ENCODE measurements around the gene PHF10. TPM values are rescaled to one million over a fixed set of nuclear protein-coding genes. Genes with fewer than 3 reads are reported as not detected.
"Not testable (repeated sequence)": the region's sequence is repeated elsewhere in the genome, so short reads cannot be mapped to it uniquely, and the experiment has no call there.

PHF10 gene
- total and polyA plus RNA-seq, 2 donors (not counting 3 experiments of a cell fraction or from before 2014, with no cell fraction given) = 19.1 to 62.4 TPM

- H3K4me3 ChIP-seq (replicated peaks in 1 of 3; ENCODE audit: insufficient read depth in 1 of 3, low read depth in 1 of 3, low read length in 3 of 3); BruUV-seq (replicated peaks); FAIRE-seq; dilution Hi-C loops (cut with MboI; ENCODE audit: extremely low pct_ligation_motif_present, low sequenced_read_pairs); H3K36me3 ChIP-seq (ENCODE audit: control insufficient read depth in 2 of 2, extremely low read depth in 1 of 2, insufficient read depth in 2 of 2, low read length in 2 of 2); POLR2A ChIA-PET; H3K9me1 ChIP-seq (replicated peaks; ENCODE audit: control insufficient read depth, extremely low read depth, insufficient read depth, low read length); H4K20me1 ChIP-seq (replicated peaks; ENCODE audit: control insufficient read depth, extremely low read depth, insufficient read depth, low read length); DNase-seq (ENCODE audit: low read depth, low spot score); H3K9me3 ChIP-seq (replicated peaks; ENCODE audit: control insufficient read depth, insufficient read depth, low read length); H3K9ac ChIP-seq (replicated peaks; ENCODE audit: extremely low read depth, insufficient read depth, low read length); H3K27me3 ChIP-seq (ENCODE audit: control insufficient read depth in 2 of 2, insufficient read depth in 2 of 2, low read length in 2 of 2); H3K4me2 ChIP-seq (ENCODE audit: insufficient read depth, low read length); H2AFZ ChIP-seq (ENCODE audit: low read depth, low read length): not testable (repeated sequence)
- peak overlapping the region; percentile 90 for H3K27ac ChIP-seq (ENCODE audit: insufficient read depth, low read depth, low read length)
- H3K79me2 ChIP-seq (ENCODE audit: control insufficient read depth, insufficient read depth, low read length) = peaks cover 28% of the 10 kb centered on the region
- peak; percentile 25 to 36 for TF ChIP-seq CTCF (IDR thresholded peaks at IDR 0.05; ENCODE audit: extremely low read depth in 1 of 2, insufficient read depth in 1 of 2, low read depth in 1 of 2, low read length in 2 of 2)
- intact Hi-C loops (cut with micrococcal nuclease) = loop anchor here (5.0 kb wide), 1 partner anchor 155 kb away; no protein-coding TSS in a partner anchor
- H3K4me1 ChIP-seq (ENCODE audit: control insufficient read depth, extremely low read depth, insufficient read depth, low read length) = peaks cover 37% of the 10 kb centered on the region
- CTCF ChIA-PET = interaction anchor here (1.1 to 1.2 kb wide), 2 partner anchors 27 kb away, joined by 3 to 4 read pairs; no protein-coding TSS in a partner anchor
Observed at GRCh38 chr6:169697115-169697514, 27.2 kb downstream of the PHF10 start.

- H3K9me1 ChIP-seq (replicated peaks; ENCODE audit: control insufficient read depth, extremely low read depth, insufficient read depth, low read length) = no peaks in the 10 kb centered on the region
- no peak overlapping the region for H3K4me2 ChIP-seq (ENCODE audit: insufficient read depth, low read length)
- no peaks in the 10 kb centered on the region for H3K36me3 ChIP-seq (ENCODE audit: control insufficient read depth in 2 of 2, extremely low read depth in 1 of 2, insufficient read depth in 2 of 2, low read length in 2 of 2)
- ChIA-PET CTCF (interaction anchor here (0.9 kb wide), 1 partner anchor 25 kb away, joined by 3 read pairs; no protein-coding TSS in a partner anchor), POLR2A (no interaction called here)
- H3K27me3 ChIP-seq (ENCODE audit: control insufficient read depth in 2 of 2, insufficient read depth in 2 of 2, low read length in 2 of 2) = no peaks in the 10 kb centered on the region
- no peaks in the 10 kb centered on the region for H4K20me1 ChIP-seq (replicated peaks; ENCODE audit: control insufficient read depth, extremely low read depth, insufficient read depth, low read length)
- FAIRE-seq (no peak), DNase-seq (ENCODE audit: low read depth, low spot score) (no peak)
- TF ChIP-seq FOS (IDR thresholded peaks at IDR 0.05; ENCODE audit: borderline replicate concordance, insufficient read depth, low read length) (no peak), GATA2 (IDR thresholded peaks at IDR 0.05; ENCODE audit: insufficient read depth, insufficient read length, low read depth, low read length) (no peak), POLR2A (IDR thresholded peaks at IDR 0.05; ENCODE audit: low read depth, low read length) (no peak), POLR2AphosphoS5 (IDR thresholded peaks at IDR 0.05; ENCODE audit: insufficient read depth, low read depth, low read length) (no peak), EZH2 (IDR thresholded peaks at IDR 0.05; ENCODE audit: borderline replicate concordance, low read depth, low read length, severe bottlenecking) (no peak), MYC (IDR thresholded peaks at IDR 0.05; ENCODE audit: low read depth, low read length) (no peak), CTCF (IDR thresholded peaks at IDR 0.05; ENCODE audit: extremely low read depth in 1 of 2, insufficient read depth in 1 of 2, low read depth in 1 of 2, low read length in 2 of 2) (no peak), JUN (IDR thresholded peaks at IDR 0.05; ENCODE audit: borderline replicate concordance, insufficient read depth, insufficient read length, low read depth) (no peak), MAX (IDR thresholded peaks at IDR 0.05; ENCODE audit: insufficient read depth, insufficient read length) (no peak)
- H3K4me1 ChIP-seq (ENCODE audit: control insufficient read depth, extremely low read depth, insufficient read depth, low read length) = peaks cover 28% of the 10 kb centered on the region
- intact Hi-C loops (cut with micrococcal nuclease) (loop anchor here (5.0 kb wide), 1 partner anchor 157 kb away; no protein-coding TSS in a partner anchor), dilution Hi-C loops (cut with MboI; ENCODE audit: extremely low pct_ligation_motif_present, low sequenced_read_pairs) (no loop called here)
- no peaks in the 10 kb centered on the region for H3K9me3 ChIP-seq (replicated peaks; ENCODE audit: control insufficient read depth, insufficient read depth, low read length)
- no TSS peak for BruUV-seq (replicated peaks)
- no peak overlapping the region for H3K9ac ChIP-seq (replicated peaks; ENCODE audit: extremely low read depth, insufficient read depth, low read length)
- H2AFZ ChIP-seq (ENCODE audit: low read depth, low read length) = no peak overlapping the region
- no peak overlapping the region for H3K27ac ChIP-seq (ENCODE audit: insufficient read depth, low read depth, low read length)
- H3K79me2 ChIP-seq (ENCODE audit: control insufficient read depth, insufficient read depth, low read length) = peaks cover 14% of the 10 kb centered on the region
- no peak overlapping the region for H3K4me3 ChIP-seq (replicated peaks in 1 of 3; ENCODE audit: insufficient read depth in 1 of 3, low read depth in 1 of 3, low read length in 3 of 3)
Observed at GRCh38 chr6:169695131-169695530, 29.2 kb downstream of the PHF10 start.
